GM21717 (cell line): ENCODE measurements around the gene PTPRD.
"Not testable (repeated sequence)": the region's sequence is repeated elsewhere in the genome, so short reads cannot be mapped to it uniquely, and the experiment has no call there.

Experiments used
- ATAC-seq: cut with Tn5 transposase; IDR thresholded peaks from one replicate; pipeline ENCODE4 v1.9.1; 2021; ENCODE audit warnings: mild to moderate bottlenecking, moderate library complexity; ENCODE audit not compliant: unreplicated experiment

The PTPRD gene

GRCh38 chr9:9556865-9557803 is 1055.7 kb downstream of the PTPRD start:
- ATAC-seq: no peak

- no peak for ATAC-seq
These were observed 1060.1 kb downstream of the PTPRD start for GRCh38 chr9:9552665-9553064.

- ATAC-seq: no peak
These were observed 1074.0 kb downstream of the PTPRD start for GRCh38 chr9:9538766-9539165.

GRCh38 chr9:9538356-9538755 is 1074.4 kb downstream of the PTPRD start:
- ATAC-seq: no peak

GRCh38 chr9:9536523-9536922 is 1076.3 kb downstream of the PTPRD start:
- no peak for ATAC-seq

- ATAC-seq: no peak
These were observed 1089.2 kb downstream of the PTPRD start for GRCh38 chr9:9523476-9524139.

GRCh38 chr9:9522406-9522805 is 1090.4 kb downstream of the PTPRD start:
- no peak for ATAC-seq

- no peak for ATAC-seq
These were observed 1091.6 kb downstream of the PTPRD start for GRCh38 chr9:9521033-9521779.

- no peak for ATAC-seq
These were observed 1107.9 kb downstream of the PTPRD start for GRCh38 chr9:9504869-9505268.

GRCh38 chr9:9499546-9499945 is 1113.3 kb downstream of the PTPRD start:
- ATAC-seq: no peak

GRCh38 chr9:9498846-9499245 is 1114.0 kb downstream of the PTPRD start:
- ATAC-seq: no peak

- ATAC-seq: no peak
These were observed 1114.7 kb downstream of the PTPRD start for GRCh38 chr9:9498128-9498527.

- no peak for ATAC-seq
These were observed 1118.5 kb downstream of the PTPRD start for GRCh38 chr9:9494336-9494735.

GRCh38 chr9:9492506-9492905 is 1120.3 kb downstream of the PTPRD start:
- no peak for ATAC-seq

- ATAC-seq: no peak
These were observed 1123.6 kb downstream of the PTPRD start for GRCh38 chr9:9489183-9489582.

GRCh38 chr9:9483175-9483574 is 1129.6 kb downstream of the PTPRD start:
- no peak for ATAC-seq

- no peak for ATAC-seq
These were observed 1134.1 kb downstream of the PTPRD start for GRCh38 chr9:9478741-9479140.

GRCh38 chr9:9469271-9469670 is 1143.5 kb downstream of the PTPRD start:
- ATAC-seq: no peak

GRCh38 chr9:9441874-9442273 is 1170.9 kb downstream of the PTPRD start:
- ATAC-seq: not testable (repeated sequence)

GRCh38 chr9:9437641-9438040 is 1175.2 kb downstream of the PTPRD start:
- ATAC-seq: no peak

GRCh38 chr9:9426454-9426853 is 1186.3 kb downstream of the PTPRD start:
- not testable (repeated sequence) for ATAC-seq
